ENCODE data around the gene HAGH.

The HAGH gene

GRCh38 chr16:1767116-1767994, 59.3 kb downstream of the HAGH start:
- H3K4me3 ChIP-seq (ENCODE audit: low read depth, low read length): no peak overlapping the region
- TF ChIP-seq MYC (IDR thresholded peaks at IDR 0.05; ENCODE audit: low read depth, low read length) (no peak), POLR2A (IDR thresholded peaks at IDR 0.05; ENCODE audit: extremely low read depth, insufficient read length) (no peak), CTCF (IDR thresholded peaks at IDR 0.05; ENCODE audit: low read depth, low read length) (no peak), MAX (IDR thresholded peaks at IDR 0.05; ENCODE audit: low read depth, low read length) (no peak)
- DNase-seq (ENCODE audit: low read depth): no peak

- H3K4me3 ChIP-seq (ENCODE audit: low read depth, low read length): no peak overlapping the region
- TF ChIP-seq POLR2A (IDR thresholded peaks at IDR 0.05; ENCODE audit: extremely low read depth, insufficient read length) (no peak), MYC (IDR thresholded peaks at IDR 0.05; ENCODE audit: low read depth, low read length) (no peak), MAX (IDR thresholded peaks at IDR 0.05; ENCODE audit: low read depth, low read length) (no peak), CTCF (IDR thresholded peaks at IDR 0.05; ENCODE audit: low read depth, low read length) (no peak)
Observed at GRCh38 chr16:1766701-1767100, 59.9 kb downstream of the HAGH start.

GRCh38 chr16:1766231-1766630, 60.4 kb downstream of the HAGH start:
- H3K4me3 ChIP-seq (ENCODE audit: low read depth, low read length): no peak overlapping the region
- DNase-seq (ENCODE audit: low read depth): no peak
- no peak for TF ChIP-seq POLR2A (IDR thresholded peaks at IDR 0.05; ENCODE audit: extremely low read depth, insufficient read length)

More at GRCh38 chr16:1766701-1767100, 59.9 kb downstream of the HAGH start:
- DNase-seq (ENCODE audit: low read depth): no peak

- no peak overlapping the region for H3K4me3 ChIP-seq (ENCODE audit: low read depth, low read length)
- TF ChIP-seq POLR2A (IDR thresholded peaks at IDR 0.05; ENCODE audit: extremely low read depth, insufficient read length) (no peak), CTCF (IDR thresholded peaks at IDR 0.05; ENCODE audit: low read depth, low read length) (no peak)
- no peak for DNase-seq (ENCODE audit: low read depth)
Observed at GRCh38 chr16:1765826-1766225, 60.8 kb downstream of the HAGH start.

GRCh38 chr16:1764971-1765370, 61.7 kb downstream of the HAGH start:
- TF ChIP-seq POLR2A (IDR thresholded peaks at IDR 0.05; ENCODE audit: extremely low read depth, insufficient read length): no peak
- no peak for TF ChIP-seq MAX (IDR thresholded peaks at IDR 0.05; ENCODE audit: low read depth, low read length)
- TF ChIP-seq CTCF (IDR thresholded peaks at IDR 0.05; ENCODE audit: low read depth, low read length): no peak
- no peak for TF ChIP-seq MYC (IDR thresholded peaks at IDR 0.05; ENCODE audit: low read depth, low read length)
- DNase-seq (ENCODE audit: low read depth): no peak

GRCh38 chr16:1763521-1764511, 62.8 kb downstream of the HAGH start:
- H3K4me3 ChIP-seq (ENCODE audit: low read depth, low read length): no peak overlapping the region

More at GRCh38 chr16:1764971-1765370, 61.7 kb downstream of the HAGH start:
- no peak overlapping the region for H3K4me3 ChIP-seq (ENCODE audit: low read depth, low read length)

More at GRCh38 chr16:1763521-1764511, 62.8 kb downstream of the HAGH start:
- TF ChIP-seq MYC (IDR thresholded peaks at IDR 0.05; ENCODE audit: low read depth, low read length): no peak
- TF ChIP-seq CTCF (IDR thresholded peaks at IDR 0.05; ENCODE audit: low read depth, low read length): no peak
- no peak for TF ChIP-seq POLR2A (IDR thresholded peaks at IDR 0.05; ENCODE audit: extremely low read depth, insufficient read length)
- no peak for TF ChIP-seq MAX (IDR thresholded peaks at IDR 0.05; ENCODE audit: low read depth, low read length)
- DNase-seq (ENCODE audit: low read depth): no peak
